CD4-positive, alpha-beta T cell treated with Interleukin-12 subunit alpha and Interleukin-12 subunit beta, for 1 hour (primary cell): ENCODE data around the gene CD160.
A peak's percentile ranks its signal among the peaks of the same experiment; 100 is the strongest.
"Not testable (repeated sequence)": the region's sequence is repeated elsewhere in the genome, so short reads cannot be mapped to it uniquely, and the experiment has no call there.

ENCODE experiments used
- DNase-seq: peaks from one replicate; pipeline ENCODE4 v3.0.0-alpha.2; 2020

Gene CD160, protein sequence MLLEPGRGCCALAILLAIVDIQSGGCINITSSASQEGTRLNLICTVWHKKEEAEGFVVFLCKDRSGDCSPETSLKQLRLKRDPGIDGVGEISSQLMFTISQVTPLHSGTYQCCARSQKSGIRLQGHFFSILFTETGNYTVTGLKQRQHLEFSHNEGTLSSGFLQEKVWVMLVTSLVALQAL

DNA sequence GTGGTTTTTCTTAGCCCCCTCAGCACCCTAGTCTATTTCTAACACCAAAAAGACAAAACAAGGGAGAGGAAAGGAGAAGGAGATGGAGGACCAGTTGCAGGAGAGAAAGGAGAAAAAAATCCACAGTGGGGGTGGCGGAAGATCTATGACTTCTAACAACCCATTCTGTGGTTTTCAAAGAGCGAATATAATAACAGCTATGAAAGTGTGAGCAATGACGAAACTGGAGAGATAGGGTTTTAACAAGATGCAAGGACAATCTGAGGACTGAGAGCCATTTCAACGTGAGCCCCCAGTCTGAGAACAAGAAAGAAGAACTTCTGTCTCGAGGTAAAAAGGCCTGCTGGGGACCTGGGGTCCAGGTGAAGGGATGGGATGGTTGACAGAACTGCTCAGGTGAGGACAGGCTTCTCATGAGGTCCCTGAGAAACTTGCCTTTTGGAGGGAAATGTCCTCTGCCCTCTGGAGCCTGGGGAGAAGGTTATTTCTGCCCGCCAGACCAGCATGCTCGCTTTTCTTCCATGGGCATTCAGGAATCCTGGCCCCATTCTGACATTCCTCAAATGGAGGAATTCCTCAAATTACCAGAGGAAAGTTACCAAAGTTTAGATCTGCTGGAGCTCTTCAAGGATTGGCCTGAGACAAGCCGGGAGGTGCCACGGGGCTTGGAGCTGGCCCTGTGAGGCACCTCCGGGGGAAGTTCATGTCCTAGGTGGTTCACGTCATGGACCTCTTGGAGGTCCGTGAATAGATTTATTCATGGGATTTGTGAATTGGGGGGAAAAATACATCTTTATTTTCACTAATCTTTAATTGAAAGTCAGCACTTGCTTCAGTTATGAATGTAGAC lies at the start of gene CD160:
TSS of gene CD160 (plus strand) at position 270 of the 850 bp plus-strand sequence. CDS start 8,829 bp downstream, outside the sequence.
- peak; percentile 17 for DNase-seq

DNA sequence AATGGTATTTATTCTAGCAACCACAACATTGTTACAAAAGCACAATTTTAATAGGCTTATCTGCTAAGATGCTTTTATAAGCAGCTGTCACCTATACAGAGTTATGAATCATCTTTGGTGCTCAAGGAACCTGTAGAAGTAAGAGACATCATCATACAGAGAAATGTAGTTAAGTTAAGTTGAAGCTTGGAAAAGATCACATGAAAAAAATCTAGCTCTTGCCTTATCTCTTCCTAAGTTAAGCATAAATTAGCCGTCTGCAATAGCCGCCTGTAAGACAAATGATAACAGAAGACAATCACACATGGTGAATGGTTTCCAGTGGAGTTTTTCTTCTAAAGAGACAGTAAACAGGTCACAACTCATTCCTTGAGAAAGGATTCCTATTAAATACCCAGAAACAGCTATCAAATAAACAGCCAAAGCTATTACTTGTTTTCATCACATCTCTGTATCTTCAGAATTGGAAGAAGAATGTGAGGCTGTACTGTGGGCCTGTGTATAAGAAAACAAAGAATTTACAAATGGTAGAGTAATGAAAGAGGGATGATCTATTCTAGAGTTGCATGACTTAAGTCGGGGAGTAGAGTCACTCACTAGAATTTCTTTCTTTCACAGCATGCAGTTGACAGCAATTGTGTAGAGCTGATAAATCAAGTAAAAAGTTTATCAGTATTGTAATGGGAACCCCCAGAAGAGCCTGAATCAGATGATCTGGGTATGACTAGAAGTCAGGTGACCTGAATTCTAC lies 48.1 kb upstream of the CD160 start:
- DNase-seq, result not testable (repeated sequence)

DNA sequence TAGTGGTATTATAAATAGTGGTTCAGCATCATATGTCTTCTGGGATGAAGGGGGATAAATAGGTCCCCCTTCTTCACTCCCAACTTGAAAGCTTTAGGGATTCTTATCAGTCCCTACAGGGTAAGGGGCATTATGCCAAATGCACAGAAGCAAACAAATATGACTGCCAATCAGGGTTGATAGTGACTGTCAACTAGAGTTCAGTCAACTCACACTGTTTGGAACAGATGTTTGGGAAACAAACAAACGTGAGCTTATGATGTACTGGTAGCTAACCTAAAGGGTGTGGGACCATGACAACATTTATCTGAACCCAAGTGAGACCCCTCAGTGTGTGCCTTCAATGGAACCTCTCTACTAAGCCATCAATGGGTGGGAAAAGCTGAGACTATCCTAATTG lies 46.1 kb upstream of the CD160 start:
- not testable (repeated sequence) for DNase-seq

DNA sequence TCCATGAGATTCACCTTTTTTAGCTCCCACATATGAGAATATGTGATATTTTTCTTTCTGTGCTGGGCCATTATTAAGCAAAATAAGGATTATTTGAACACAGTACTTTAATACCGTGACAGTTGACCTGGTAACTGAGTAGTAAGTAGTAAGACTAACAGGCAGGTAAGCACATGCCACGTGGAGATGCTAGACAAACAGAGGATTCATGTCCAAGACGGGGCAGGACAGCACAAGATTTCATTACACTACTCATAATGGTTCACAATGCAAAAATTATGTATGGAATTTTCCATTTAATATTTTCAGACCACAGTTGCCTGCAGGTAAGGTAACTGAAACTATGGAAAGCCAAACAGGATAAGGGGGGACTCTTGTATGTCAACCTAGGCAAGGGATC lies 34.4 kb upstream of the CD160 start:
- not testable (repeated sequence) for DNase-seq

DNA sequence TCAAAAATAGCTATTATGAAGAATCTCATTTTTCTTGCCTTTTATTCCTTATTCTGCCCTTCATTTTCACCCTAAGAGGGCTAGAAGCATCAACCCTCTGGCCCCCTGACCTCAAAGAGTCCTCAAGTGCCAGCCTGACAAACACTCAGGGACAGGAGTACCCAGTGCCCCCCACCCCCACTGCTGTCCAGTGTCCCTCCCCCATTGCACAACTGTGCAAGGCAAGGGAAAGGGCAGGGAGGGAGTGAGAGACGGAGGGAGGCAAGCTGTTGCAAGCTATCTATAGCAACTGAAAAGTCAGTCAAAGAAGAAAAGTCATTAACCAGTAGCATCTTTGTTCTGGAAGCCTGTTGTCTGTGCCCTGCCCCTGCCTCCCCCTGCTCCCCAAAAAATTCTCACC lies 33.2 kb upstream of the CD160 start:
- not testable (repeated sequence) for DNase-seq

DNA sequence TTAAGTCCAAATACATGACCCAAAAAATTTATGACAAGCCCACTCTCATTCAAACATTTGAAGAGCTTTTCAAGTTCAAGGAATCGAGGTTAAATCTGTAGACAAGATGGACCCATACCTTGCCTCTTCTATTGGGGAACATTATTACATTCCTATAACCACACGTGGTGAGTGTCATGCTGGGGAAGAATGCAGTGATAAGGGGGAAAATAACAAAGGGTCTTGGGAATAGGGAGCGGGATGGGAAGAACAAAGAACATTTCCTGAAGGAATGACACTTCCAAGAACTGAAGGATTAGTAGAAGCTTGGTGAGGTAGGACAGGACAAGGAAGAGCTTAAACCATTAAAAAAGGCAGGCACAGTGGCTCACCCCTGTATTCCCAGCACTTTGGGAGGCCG lies 31.0 kb upstream of the CD160 start:
- DNase-seq, result no peak

DNA sequence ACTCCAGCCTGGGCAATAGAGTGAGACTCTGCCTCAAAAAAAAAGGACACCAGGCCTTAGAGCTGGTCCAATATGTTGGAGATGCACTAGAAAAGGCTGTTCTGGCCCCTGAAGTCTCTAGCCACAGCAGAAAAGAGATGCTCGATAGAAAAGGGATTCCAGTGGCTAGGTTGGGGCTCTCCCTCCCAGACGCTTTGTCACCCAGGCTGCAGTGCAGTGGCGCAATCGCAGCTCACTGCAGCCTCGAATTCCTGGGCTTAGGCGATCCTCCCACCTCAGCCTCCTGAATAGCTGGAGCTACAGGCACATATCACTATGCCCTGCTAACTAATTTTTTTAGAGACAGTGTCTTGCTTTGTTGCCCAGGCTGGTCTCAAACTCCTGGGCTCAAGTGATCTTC lies 30.4 kb upstream of the CD160 start:
- no peak for DNase-seq

DNA sequence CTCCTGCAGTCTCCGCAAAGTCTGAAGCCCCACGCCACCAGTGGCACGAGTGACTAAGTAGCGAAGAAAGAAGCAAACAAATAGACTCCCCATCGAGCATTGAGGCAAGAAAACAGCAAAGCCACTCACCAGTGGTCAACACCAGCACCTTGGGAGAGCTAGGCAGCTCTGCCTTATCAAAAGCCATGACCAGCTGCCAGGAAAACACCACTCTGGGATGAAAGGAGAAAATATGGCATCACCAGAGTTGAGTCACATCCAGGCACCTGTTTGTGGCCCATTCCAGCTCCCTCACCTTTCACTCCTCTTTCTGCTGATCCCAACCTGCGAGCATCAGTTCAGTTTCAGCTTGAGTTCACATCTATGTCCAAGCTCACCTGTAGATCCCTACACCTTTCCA lies 29.4 kb upstream of the CD160 start:
- no peak for DNase-seq

DNA sequence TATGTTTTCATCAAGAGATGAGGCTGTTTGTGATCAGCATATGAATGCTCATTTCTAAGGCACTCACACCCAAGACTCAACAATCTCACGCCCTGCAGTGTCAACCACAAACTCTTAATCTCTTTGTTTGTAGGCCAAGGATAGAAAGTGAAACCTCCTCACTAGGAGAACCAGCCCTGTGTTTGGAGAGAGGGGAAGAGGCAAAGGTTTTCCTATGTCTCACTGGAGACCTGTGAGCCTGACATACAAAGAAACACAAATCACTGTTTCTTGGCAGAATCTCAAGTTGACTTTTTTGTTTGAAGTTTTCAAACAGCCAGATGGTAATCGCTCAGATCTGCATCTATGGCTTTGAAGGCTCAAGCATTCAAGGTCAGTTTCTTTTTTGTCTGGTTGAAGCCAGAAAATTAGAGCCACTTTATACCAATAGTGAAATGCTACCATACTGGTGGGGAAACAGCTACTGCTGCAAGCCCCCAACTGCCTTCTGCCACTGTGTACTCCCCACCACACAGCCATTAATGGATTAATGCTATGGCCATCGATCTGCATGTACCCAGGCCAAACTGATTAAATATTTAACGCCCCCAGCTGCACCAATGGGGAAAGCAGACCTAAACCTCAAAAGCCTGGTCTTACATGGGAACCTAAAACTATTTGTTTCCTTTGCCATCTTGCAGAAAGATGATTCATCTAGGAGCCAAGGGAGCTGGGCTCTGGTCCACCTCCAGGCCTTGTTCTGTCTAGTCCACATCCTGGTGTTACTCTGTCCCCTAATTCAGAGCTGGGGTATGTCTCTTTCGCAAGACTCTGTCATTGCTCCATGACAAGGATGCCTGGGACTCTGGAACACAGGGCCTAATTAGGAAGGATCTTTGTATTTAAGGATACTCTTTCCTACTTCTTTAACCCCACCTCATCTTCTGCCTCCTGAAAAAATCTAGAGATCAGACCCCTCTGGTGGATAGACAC lies 28.4 kb upstream of the CD160 start:
- DNase-seq, result peak; percentile 63

DNA sequence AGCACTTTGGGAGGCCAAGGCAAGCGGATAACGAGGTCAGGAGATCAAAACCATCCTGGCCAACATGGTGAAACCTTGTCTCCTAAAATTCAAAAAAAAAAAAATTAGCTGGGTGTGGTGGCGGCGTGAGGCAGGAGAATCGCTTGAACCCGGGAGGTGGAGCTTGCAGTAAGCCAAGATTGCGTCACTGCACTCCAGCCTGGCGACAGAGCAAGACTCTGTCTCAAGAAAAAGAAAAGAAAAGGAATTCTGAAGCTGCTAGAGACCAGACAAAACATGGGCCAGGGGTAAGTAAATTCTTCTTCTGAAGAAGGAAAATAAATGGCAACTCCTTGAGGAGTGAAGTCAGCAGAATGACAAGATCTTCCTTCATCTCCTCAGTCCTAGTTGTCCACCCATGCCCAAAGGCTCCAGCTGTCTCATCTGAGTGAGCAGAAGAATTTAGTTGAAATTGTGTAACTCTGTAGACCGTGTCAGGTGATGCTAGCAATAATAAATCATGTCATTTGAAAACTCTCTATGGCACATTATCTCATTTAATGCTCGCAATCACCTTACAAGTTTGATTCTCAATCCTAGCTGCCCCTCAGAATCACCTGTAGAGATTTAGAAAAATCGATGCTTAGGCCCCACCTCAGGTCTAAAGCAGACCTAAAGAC lies 26.4 kb upstream of the CD160 start:
- DNase-seq, result no peak

DNA sequence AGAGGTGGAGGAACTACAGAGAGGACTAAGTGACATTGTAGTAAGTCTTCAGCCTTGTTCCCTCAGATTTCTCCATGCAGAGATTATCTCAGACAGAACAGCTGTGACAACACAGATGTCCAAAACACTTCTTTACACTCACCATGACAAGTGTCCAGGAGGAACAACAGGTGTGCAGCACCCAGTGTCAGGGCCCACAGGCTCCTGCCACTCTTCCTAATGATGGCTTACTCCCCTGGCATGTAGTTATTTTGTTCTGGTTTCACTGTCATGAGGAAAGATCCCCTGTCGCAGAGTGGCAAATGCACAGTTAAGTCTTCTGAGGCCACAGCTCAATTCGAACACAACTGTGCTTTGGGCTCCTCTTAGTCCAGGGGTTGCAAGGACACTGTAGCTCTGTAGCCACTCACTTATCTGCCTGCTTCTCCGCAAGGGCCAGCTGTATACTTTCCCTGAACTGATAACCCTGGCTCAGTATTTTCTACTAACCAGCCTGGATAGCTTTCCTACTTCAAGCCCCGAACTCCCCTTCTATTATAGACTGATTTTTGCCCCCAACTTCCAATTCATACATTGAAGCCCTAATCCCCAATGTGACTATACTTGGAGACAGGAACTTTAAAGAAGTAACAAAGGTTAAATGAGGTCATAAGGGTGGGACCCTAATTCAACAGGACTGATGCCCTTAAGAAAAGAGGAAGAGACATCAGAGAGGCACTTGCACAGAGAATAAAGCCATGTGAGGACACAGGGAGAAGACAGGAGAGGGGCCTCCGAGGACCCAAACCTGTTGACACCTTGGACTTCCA lies 23.3 kb upstream of the CD160 start:
- DNase-seq, result no peak

DNA sequence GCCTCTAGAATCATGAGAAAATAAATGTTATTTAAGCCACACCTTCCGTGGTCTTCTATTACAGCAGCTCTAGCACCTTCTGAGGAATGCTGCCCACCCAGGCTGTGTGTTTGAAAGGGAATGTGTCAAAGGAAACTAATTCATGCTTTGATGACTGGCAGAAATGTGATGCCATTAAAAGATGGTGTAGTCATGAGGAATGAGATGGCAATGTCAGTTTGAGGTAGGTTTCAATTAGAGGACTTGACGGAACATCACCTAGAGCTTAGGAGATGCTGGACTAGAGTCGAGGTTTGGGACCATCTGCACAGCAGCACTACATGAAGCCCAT lies 22.7 kb upstream of the CD160 start:
- DNase-seq, result no peak

DNA sequence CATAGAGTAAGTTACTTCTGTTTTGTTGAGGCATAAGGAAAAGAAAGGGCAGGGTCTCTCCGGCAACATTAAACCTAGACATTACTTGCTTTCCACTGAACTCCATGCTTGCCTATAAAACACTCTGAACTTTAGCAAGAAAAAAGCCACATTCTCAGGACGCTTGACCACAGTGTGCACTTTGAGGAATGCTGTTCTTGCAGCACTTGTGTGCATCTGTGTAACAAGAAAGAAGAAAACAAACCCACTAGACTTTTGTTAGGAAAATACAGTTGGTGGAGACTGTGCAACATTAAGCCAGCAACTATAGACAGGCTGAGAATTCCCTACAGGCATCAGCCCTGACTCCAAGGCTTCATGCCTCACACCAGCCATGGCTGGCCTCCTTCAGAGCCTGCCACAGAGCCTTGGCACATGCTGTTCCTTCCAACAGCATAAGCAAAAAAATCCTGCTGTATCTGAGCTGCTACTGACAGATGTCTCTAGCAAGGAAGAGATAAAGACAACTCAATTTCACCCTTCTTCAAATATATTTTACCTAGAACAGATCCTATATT lies 17.9 kb upstream of the CD160 start:
- DNase-seq, result no peak

DNA sequence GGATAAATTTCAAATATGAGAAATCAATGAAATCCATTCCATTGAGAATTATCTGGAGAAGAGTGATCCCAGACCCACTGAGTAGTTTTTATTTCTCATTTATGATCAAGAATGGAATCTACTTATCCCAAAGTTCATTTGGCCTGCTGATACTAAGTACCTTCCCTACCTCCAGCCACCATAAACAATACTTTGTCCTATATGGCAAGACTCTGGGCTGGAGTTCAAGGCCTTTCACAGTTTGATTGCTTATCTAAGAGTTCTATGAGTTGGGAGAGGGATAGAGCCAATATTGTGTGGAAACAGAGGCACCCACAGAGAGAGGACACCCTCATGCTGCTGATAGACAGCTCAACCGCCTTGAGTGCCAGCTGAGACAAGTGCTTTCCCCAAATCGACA lies 17.2 kb upstream of the CD160 start:
- no peak for DNase-seq

DNA sequence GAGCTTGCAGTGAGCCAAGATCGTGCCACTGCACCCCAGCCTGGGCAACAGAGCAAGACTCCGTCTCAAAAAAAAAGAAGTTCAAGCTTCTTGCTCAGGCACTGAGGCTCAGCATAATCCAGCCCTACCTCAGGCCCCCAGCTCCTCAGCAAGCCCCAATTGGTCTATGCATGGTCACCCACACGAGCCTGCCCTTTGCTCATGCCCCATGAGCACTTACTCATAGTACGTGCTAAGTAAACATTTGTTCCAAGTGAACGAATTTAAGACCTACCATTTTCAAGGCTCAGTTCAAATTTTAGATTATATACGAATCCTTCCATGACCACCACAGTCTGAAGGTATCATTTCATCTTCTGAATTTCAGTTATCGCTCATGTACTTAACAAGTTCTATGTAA lies 16.5 kb upstream of the CD160 start:
- DNase-seq, result no peak

DNA sequence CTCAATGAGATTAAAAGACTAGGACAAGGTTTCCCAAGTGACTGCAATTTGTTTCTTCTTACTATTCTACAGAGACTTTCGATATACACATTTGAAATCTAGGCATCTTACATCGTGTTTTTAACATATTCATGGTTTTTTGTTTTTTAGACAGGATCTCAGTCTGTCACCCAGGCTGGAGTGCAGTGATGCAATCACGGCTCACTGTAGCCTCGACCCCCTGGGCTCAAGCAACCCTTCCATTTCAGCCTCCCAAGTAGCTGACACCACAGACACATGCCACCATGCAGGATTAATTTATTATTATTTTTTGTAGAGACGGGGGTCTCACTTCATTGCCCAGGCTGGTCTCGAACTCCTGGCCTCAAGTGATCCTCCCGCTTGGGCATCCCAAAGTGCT lies 13.7 kb upstream of the CD160 start:
- DNase-seq, result no peak

DNA sequence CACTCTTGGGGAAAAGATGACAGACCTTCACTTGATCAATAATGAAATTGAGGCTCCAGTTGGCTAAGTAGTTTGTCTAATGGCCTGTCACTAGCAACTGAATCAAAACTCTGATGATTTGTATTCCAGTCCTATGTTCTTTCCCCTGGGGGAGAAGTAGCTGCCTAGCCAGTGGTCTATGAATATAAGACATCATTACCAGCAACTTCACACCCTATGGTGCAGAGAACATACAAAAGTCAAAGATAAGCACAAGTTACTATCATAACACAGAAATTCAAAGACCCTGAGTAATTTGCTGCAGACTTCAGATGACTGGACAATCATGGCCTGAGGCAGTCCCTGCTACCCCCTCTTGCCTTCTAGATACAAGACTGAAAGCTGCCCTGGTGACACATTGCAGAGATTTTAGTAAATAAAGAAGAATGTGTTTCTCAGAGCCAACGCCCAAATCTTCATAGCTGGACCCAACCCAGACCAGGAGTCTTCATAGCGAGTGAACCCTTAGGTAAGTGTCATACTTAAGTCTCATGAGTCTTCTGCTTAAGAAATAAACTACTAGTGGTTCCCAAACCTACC lies 13.1 kb upstream of the CD160 start:
- DNase-seq, result no peak

DNA sequence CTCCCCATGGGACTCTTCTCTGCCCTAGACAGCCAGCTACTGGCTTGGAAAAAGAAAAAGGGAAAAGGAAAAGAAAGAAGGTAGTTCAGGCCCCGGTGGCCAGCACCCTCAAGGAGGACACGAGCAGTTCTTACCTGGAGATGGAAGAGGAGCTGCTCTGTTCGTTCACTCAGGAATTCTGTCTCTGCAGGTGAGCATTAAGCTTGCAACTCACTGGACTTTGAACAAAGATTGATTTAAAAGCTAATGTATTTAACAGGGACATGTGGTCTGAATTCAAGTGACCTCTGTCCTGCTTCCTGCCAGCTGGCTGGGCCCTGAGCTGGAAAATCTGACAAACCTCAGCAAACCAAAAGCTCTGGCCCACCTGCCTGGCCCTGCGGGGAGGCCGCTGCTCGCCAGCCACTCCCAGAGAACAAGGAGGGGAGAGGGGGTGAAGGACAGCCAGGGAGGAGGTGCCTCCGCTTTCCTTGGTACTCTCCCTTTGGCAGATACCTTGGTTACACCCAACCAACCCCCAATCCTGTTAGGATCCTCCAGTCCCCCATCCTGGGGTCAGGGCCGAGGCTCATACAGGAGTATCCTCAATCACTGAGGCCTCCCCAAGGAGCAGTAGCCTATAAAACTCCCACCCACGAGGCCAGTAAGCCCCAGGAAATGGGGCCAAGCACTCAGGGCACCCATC lies 12.0 kb upstream of the CD160 start, which contains the start of gene PDZK1:
TSS of gene PDZK1 (minus strand) at position 186 of the 685 bp plus-strand sequence. CDS start 19,347 bp downstream, outside the sequence.
- no peak for DNase-seq

DNA sequence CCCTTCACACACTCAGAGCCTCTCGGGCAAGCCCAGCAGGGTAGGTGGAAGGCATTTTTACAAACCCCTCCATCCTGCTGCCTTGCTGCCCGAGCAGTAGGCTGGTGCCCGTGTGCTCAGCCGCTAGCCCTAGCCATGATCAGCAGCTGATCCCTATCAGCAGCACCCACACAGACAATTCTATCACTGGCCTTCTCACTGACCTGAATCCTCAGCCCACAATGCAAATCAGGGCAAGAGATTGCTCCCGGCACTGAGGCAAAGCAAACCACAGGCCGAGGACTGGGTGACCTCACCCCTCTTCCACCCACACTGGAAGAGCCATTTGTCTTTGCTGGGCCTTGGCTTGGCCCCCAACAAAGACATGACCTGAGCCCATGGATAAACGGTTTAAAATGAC lies 11.2 kb upstream of the CD160 start:
- DNase-seq, result no peak
